HG03439 (cell line): ENCODE data around the gene ASCC1.
A peak's percentile ranks its signal among the peaks of the same experiment; 100 is the strongest.
"Not testable (repeated sequence)": the region's sequence is repeated elsewhere in the genome, so short reads cannot be mapped to it uniquely, and the experiment has no call there.

Experiments used
- ATAC-seq: cut with Tn5 transposase; IDR thresholded peaks from one replicate; pipeline ENCODE4 v1.9.1; 2021; ENCODE audit warnings: mild to moderate bottlenecking, moderate library complexity; ENCODE audit not compliant: unreplicated experiment

The ASCC1 gene

DNA sequence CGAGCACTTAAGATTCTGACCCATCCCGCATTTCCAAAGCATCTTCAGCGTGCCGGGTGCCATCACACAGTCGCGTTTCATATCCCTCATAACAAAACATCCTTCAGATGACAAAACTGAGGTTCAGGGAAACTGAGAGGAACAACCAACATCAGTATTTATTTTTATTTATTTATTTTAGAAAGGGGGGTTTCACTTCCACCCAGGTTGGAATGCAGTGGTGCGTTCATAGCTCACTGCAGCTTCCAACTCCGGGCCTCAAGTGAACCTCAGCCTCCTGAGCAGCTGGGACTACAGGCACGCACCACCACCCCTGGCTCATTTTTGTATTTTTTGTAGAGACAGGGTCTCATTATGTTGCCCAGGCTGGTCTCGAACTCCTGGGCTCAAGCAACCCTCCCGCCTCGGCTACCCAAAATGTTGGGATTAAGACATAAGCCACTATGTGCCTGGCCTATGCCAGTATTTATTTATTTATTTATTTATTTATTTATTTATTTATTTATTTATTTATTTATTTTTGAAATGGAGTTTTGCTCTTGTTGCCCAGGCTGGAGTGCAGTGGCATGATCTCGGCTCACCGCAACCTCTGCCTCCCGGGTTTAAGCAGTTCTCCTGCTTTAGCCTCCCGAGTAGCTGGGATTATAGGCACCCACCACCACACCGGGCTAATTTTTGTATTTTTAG is 33.2 kb upstream of the ASCC1 start:
- not testable (repeated sequence) for ATAC-seq

DNA sequence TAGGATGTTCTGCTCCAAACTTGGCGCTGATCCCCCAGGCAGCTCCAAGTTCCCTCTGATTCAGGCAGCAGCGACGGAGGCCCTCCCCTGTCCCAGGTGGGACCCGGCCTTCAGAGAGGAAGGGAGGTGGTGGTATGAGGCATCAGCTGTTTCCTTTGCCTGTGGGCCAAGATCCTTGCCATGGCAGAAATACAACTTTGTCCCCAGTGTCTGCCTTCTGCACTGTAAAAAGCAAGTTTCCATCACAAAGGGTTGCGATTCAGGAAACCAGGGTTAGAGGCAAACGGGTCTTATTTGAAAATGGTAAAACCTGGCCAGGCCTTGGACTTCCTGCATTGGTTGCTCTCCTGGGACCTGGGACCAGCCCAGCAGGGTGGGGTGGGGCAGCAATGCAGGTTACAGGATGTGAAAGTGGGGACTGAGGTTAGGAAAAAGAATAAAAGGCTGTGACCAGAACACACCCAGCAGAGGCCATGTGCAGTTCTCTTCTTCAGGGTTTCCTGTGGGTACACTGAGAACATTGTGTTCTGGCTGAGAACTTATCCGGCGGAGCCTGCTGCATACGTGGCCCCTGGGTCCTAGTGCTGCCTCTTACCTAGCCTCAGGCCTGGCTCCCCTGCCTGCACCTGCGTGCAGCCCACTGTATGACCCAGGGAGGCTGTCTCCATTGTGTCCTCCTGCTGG is 32.5 kb upstream of the ASCC1 start:
- ATAC-seq: peak; percentile 80

DNA sequence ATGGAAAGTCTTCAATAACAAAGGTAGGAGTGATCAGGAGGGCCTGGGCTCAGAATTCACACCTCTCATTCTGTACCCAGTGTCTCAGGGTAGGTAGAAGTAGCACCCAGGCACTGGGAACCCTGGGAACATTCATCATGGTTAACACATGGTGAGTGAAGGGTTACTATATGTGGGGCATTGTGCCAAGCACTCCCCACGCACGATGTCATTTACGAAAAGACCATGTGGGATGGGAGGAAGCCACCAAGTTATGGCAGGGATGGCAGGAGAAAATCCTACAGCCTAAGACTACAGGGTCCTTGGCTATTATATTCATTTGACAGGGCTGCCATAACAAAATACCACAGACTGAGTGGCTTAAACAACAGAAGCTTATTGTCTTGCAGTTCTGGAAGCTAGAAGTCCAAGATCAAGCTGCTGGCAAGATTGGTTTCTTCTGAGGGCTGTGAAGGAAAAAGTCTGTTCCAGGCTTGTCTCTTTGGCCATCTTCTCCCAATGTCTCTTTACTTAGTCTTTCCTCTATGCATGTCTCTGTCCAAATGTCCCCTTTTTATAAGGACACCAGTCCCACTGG is 30.0 kb upstream of the ASCC1 start:
- no peak for ATAC-seq

DNA sequence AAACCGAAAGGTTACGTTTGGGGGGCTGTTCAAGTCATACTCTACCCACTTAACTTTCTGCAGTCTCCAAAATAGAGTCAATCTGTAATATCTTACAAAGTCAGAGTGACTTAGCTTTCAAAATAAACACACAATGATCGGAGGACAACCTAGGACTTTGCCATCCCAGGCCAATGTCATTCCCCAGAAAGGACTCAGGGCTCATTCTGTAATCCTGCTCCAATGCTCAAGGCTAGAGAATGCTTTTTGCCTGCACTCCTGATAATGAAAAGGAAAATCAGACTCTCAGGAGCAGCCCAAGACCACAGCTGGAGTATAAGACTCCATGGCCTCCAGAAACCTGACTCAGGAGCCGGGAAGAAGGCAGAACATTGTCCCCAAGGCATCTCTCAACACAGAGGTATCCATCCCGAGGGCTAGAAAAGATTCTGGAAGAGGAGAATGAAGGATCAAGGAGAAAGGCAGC is 28.5 kb upstream of the ASCC1 start:
- ATAC-seq: no peak

DNA sequence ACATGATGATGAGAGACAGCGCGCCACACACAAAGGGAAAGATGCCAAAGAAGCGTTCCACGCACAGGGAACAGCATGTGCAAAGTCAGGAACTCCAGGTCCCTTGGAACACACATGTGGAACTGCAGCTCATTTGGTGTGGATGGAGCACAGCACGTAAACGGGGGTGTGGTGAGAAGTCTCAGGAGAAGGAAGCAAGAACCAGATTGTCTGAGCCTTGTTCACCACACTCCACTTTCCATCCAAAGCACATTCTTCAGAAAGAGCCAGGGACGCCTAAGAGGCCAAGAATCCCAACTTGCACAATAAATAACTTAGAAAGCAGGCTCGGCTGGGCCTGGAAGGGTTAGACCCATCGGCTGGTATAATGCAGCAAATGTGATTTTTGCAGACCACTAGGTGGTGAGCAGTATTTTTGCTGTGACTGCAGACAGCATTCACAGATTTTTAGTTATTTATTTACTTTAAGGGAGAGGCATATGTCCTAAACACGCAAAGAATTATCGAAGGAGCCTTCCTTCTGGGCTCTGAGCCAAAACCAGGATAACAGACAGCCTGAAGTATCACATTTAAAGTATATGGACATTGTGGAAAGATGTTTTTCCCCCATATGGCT is 27.9 kb upstream of the ASCC1 start:
- no peak for ATAC-seq

DNA sequence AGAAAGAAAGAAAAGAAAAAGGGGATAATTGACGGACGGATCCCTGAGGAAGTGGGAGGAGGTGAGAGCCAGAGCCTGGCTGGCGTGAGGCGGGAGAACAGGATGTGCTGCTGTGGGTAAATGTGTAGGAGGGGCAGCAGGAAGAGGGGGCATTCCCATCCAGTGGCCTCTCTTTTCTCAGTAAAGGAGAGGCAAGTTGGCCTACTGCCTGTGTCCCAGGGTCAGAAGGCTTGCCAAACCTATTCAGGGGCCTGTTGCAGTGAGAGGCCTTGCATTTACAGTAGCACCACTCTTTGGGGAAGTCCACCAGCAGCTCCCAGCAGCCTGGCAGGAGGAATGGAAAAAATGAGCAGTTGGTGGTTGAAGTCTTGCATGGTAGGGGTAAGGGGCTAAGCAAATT is 26.6 kb upstream of the ASCC1 start:
- no peak for ATAC-seq

DNA sequence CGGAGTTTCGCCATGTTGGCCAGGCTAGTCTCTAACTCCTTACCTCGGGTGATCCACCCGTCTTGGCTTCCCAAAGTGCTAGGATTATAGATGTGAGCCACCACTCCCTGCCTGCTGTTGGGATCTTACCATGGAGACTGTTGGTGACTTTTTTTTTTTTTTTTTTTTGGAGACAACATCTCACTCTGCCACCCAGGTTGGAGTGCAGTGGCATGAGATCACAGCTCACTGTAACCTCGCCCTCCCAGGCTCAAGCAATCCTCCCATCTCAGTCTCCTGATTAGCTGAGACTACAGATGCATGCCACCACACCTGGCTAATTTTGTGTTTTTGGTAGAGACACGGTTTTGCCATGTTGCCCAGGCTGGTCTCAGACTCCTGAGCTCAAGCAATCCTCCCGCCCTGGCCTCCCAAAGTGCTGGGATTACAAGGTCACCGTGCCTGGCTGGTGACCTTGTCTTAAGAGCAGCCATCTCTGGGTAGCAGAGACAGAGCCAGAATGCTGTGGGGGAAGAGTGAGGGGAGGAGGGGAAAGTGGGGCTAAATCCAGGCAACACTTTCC is 25.7 kb upstream of the ASCC1 start:
- no peak for ATAC-seq

DNA sequence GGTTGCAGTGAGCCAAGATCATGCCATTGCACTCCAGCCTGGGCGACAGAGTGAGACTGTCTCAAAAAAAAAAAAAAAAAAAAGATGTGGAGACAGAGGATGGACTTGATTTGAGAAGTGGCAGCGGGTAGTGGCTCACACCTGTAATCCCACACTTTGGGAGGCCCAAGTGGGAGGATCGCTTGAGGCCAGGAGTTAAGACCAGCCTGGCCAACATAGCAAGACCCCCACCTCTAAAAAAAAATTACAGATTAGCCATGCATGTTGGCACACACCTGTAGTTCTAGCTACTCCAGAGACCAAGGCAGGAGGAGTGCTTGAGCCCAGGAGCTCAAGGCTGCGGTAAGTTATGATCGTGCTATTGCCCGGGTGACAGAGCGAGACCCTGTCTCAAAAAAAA is 24.3 kb upstream of the ASCC1 start:
- no peak for ATAC-seq

DNA sequence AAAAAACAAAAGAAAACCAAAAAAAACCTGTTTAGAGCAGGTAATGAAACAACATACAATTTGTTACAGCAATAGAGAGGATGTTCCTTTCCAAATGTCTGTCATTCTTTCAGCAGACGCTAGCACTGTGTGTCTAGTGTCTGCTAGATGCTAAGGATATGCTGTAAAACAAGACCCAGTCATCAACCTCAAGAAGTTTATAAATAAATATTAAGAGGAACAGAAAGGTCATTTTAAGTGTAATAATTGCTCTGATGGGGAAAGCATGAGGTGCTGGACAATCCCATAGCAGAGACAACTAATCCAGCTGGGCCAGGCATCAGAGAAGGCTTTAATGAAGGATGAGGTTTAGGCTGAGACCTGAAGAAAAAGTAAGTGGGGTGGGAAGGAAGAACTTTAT is 23.3 kb upstream of the ASCC1 start:
- no peak for ATAC-seq

DNA sequence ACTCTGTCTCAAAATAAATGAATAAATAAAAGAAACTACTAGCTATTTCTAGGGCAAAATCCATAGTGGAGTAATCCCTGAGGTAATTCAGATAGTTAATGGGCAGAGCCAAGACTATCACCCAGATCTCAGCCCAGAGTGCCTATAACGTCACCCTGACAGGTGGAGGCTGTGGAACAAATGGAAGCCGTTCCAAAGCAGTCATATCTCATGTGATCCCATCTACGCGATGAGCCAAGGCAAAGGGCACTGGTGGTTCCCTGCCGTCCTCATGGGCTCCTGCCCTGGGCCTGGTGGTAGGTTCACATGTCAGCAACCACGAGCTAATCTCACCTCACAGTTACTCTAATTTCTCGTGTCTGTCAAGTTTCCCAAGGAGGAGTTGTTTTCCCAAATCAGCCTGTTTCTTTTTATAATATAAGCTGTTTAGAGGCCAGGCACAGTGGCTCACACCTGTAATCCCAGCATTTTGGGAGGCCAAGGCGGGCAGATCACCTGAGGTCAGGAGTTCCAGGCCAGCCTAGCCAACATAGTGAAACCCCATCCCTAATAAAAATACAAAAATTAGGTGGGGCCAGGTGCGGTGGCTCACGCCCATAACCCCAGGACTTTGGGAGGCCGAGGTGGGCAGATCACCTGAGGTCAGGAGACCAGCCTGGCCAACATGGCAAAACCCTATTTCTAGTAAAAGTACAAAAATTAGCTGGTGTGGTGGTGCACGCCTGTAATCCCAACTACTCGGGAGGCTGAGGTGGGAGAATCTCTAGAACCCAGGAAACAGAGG is 22.5 kb upstream of the ASCC1 start:
- ATAC-seq: no peak

DNA sequence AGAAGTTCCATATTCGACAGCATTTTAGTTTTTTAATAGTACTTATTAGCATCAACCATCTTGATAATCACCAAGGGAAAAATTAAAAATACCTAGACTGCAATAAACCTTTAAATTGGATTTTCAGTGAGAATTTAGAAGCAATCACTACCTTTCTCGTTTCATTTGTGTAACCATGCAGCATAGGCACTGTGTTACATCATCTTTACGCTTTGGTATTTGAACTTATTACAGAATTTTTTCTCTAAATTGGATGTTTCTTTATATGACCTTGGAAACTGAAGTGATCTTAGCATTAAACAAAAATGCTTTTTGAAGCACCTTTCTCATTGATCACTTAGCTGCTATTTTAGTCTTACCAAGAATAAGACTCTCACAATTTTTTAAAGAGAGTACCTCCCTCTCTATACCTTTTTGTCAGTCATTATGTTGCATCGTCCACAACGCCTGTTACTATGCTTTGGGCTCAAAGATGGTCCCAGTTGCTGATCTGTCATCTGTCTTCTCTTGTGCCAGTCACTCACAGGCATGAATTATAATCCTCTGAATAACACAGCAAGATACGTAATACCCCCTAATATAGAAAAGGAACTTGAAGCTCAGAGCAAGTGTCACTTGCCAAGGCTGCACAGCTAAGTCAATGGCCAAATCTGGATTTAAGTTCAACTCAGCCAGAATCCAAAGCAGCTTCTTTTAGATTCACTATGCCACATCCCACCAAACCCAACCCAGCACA is 19.6 kb upstream of the ASCC1 start:
- no peak for ATAC-seq

DNA sequence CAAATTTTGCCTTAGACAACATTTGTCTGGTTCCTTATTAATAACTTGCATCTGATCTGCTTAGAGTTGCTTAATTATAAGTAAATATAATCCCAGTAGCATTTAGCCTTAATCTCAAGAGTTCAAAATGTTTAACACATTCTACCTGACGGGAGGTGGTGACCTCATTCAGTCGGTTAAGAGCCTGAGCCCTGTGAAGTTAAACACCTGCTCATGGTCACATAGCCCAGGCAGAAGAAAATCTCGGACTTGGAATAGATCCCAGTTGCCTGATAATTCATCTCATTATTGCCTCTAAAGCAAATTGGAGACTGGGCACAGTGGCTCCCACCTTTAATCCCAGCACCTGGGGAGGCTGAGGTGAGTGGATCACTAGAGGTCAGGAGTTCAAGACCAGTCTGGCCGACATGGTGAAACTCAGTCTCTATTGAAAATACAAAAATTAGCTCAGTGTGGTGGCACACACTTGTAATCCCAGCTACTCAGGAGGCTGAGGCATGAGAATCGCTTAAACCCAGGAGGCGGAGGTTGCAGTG is 18.6 kb upstream of the ASCC1 start:
- no peak for ATAC-seq

DNA sequence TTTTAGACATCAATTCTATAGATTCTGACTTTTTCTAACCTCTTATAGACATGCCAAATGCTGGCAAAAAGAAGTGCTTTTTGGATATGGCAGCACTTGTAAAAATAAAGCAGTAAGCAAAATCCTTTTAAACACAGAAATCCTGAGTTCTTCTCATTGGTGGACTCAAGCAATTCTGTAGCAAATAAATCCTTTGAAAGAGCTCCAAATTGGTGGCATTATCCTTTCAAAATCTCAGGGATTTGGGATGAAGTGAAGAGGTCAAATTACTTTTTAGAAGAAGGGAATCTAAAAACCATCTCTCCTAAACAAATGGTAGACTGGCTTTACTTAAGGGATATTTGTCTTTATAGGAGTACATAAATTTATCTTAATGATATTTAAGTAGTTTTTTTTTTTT is 17.5 kb upstream of the ASCC1 start:
- ATAC-seq: no peak

DNA sequence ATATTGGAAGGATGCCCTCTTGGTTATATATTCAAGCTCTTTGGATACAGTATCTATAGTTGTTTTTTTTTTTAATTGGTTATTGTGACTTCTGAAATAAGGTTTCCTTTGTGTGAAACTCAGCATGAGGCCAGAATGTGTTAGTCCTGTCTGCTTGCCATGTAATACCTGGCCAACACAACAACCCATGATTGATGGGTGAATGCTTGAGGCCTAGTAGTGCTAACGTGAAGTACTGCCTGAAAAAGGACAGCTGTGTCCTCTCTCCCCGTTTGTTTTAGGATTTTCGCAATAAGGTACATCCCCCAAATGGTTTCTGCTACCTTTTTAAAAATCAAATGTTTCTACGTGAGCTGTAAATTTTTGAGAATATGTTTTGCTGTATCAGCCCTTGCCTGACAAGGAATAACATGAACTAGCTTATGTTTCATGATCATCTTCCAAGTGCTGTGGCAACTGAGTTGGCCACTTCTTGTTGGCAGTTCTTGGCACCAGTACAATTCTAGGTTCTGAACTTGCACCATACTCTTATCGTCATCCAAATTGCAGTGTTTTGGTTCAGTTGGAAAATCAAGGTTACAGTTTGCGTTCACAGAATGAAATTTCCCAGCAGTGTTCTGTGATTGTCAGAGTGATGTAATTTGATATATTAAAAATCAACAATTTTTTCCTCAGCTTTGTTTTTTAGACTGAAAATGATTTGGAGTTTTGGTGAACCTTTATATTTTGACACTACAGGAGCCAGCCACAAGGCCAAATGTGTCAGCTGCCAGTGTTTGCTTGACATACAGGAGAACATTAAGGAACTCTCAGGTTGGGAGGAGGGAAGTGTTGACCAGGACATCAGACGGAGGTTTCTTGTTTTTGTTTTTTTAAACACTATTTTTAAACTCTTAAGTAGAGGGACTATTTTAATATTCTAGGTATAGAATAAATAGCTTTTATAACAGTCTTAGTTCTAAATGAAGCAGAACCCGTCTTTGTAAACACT is 13.5 kb upstream of the ASCC1 start:
- ATAC-seq: no peak

DNA sequence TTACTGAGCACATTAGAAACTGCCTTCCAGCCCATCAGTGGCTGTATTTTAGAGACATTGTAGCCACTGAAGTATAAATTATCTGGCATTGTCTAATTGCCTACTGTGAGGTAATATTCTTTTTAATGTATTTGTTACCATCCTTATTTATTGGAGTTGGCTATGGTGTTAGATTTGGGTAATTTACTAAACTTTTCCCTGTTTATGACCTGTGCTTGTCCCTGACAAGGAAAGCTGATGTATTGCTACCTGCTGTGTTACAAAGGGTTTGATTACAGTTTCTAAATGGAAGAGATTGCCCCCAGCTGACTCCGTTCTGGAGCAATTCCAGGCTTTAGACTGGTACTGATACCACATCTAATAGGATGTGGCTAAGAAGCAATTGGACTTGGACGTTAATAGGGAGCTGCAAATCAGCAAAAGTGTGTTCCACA is 12.3 kb upstream of the ASCC1 start:
- ATAC-seq: no peak

DNA sequence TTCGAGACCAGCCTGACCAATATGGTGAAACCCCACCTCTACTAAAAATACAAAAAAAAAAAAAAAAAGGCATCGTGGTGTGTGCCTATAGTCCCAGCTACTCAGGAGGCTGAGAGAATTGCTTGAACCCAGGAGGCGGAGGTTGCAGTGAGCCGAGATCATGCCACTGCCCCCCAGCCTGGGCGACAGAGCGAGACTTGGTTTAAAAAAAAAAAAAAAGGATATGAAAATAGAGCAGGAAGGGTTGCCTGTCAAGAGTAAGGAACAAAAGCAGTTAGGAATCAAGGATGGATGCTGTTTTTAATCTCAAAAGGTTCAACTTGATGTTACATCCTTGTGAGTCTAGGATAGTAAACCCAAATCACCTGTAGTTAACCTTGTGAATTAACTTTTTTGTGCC is 11.8 kb upstream of the ASCC1 start:
- no peak for ATAC-seq

DNA sequence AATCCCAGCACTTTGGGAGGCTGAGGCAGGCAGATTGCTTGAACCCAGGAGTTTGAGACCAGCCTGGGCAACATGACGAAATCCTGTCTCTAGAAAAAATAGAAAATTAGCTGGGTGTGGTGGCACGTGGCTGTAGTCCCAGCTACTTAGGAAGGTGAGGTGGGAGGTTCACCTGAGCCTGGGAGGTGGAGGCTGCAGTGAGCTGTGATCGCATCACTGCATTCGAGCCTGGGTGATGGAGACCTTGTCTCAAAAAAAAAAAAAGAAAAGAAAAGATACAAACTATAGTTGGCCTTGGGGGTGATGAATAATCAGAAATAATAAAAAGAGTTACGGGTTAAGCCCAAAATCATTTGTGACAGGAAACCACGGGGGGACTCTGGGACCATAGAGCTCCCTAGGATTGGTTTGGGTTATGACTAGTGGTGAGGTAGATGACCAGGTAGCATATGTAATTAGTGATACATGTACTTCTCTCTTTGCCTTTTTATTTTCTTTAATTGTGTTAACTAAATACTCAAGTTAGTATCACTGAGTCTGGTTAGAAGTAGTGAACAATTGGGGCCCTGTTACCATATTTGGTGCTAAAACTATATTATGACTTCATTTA is 10.4 kb upstream of the ASCC1 start:
- no peak for ATAC-seq

DNA sequence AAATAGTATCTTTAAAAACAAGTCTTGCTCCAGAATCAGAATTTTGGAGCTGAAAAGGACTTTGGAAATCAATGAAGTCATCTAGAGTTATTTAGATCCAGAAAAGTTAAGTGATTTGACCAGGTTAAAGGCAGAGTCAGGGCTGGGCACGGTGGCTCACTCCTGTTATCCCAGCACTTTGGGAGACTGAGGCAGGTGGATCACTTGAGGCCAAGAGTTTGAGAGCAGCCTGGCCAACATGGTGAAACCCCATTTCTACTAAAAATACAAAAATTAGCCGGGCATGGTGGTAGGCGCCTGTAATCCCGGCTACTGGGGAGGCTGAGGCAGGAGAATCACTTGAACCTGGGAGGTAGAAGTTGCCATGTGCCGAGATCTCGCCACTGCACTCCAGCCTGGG is 8.1 kb upstream of the ASCC1 start:
- not testable (repeated sequence) for ATAC-seq
